Inferior parietal cortex (tissue), 1 donor: Measurements from ENCODE around the gene USP13.

Source experiments
- DNase-seq: peaks from one replicate; pipeline ENCODE4 v3.0.0-alpha.2; 2016; ENCODE audit errors: extremely low spot score

USP13 gene

DNA sequence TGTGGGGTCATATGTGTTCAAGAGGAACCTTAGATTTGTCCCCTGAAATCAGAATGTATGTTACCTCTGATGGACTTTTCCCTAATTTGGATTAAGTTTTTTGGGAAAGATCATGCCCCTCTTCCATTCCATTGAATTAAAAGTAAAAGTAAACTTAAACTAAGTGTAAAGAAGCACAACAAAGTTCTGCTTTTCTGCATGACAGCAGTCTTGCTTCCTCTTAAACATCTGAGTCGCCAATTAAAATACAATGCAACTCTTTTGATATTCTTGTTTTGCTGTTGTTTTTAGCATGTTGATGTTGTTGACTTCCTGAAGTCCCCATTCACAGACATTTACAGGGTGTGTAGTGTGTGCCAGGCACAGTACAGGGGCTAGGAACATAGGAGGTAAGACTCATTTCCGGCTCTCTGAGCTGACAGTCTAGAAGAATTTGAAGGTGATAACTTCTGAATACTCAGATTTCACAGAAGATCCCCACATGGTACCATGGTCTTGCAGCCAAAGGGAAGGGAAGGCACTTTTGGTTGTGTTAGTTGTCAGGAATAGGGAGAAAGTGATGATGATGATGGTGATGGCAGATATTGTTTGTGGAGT lies 45.0 kb downstream of the USP13 start:
- DNase-seq, result no peak

GRCh38 chr3:179700716-179701115 lies 47.9 kb downstream of the USP13 start:
- no peak for DNase-seq

DNA sequence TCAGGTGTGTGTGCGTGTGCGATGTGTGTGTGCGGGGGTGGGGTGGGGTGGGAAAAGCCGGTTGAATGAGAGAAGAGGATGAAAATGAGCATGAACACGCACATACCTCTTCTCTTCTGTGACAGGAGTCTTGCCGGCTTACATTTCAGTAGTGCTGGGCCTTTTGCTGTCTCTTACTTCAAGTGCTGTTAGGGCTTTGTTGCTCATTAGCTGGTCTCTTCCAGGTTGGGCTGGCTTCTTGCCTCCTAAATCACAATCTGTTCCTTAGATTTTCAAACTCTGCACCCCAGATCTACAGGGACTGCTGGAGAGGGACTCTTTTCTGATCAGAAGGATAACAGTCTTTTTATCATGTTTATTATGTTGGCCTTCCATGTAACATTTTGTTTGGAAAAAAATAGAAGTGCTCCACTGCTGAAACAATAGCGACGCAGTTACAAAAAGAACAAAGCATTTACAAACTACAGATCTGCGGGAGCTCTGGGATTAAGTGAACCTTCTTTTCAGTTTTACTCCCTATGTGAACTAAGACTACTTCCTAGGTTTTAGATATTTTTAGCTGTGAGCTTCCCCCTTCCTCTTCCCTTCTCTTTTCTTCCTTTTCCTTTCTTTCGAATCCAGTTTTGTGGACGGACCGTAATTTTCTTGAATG lies 48.5 kb downstream of the USP13 start:
- no peak for DNase-seq

DNA sequence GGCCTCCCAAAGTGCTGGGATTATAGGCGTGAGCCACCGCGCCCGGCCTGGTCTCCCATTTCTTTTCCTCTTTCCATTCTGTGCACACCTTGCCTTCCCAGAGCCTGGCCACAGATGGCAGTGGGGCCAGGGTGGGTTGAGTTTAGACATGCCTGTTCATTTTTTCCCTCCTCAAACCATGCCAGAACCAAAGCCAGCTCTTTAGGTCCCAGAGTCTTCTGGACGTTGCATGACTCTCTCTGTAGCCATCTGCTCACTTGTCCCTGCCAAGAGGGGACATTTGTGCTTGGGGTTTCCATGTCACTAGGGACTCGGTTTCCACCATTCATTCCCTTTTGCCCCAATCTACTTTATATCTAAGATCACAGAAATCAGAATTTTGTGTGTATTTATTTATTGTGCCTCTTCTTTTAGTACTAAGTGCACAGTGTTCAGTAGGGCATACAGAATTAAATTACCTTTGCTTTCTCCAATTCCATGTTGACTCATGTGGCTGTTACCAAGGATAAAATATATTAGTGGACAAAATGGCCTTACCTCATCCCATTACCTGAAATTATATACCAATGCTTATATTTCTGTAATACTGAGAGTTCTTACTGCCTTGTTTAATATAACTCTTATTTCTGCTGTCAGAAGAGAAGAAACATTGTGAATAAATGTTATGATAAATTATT lies 49.6 kb downstream of the USP13 start:
- DNase-seq, result no peak

GRCh38 chr3:179703816-179704215 lies 51.0 kb downstream of the USP13 start:
- DNase-seq, result no peak

DNA sequence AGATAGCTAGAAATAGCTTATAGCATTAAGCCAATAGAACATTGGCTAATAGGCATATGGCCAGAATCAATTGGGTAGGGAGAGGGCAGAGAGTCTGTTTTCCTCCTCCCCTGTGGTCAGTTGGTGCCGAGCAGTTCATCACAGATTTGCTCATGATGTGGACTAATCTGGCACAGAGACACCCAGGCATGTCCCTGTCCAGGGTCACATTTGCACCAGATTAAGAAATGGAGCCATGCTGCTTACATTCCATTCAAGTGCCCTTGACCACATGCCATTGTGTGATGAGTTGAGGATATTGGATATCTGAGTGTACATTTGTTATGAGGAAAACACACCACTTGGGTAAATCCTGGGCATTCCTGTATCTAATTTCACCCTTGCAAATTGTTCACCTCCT lies 53.4 kb downstream of the USP13 start:
- no peak for DNase-seq

DNA sequence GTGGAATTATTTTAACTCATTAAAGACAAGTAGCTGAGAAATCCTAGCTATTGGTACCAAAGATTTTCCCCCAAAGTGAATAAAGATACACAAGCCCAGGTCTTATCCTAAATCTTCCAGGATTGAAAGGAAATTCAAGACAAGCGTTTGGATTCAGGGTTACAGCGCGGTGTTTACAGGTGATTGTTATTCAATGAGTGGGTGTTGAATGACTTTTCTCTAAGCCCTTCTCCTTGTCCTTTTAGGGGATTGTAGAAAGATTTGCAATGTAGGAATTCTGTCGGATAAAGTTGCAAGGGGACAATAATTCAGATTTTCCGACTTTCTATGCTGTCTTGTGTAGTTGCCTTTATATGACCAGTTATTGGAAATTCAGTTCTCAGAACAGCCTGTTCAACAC lies 57.2 kb downstream of the USP13 start:
- DNase-seq, result no peak

DNA sequence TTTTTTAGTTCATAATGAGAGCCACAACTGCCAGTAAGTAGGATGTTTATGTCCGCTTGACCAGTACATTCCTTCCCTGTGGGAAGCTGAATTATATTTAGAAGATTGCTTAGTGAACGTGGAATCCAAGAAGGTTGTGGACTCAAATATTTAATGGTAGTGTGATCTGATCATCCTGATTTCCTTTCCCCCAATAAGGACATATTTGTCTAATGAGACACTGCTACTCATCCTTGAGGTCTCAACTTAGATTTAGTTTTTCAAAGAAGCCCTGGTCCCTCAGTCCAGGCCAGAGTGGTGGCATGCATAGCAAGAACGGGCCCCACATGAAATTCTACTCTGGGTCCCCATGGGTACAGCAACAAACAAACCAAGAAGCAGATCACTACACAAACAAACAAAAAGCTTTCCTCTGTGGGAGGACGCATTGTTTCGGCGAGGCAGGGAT lies 60.8 kb downstream of the USP13 start:
- no peak for DNase-seq

- no peak for DNase-seq
Measured at GRCh38 chr3:179715582-179715981, 62.7 kb downstream of the USP13 start.

DNA sequence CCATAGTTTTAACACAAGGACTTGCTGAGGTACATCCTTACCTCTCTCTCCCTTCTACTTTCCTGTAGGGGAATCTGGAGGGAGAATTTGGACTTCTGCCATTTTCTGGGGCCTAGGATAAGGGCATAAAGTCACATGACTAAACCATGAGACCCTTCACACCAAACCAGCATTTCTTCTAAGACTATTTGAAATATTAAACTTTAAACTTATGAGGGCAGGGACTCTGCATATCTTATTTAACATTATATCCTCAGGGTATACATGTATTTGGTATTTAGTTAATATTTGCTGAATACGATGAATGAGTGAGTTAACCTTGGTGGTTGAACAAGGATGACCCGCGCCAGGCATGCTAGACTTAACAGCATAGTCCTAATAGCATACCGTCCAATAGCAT lies 63.4 kb downstream of the USP13 start:
- DNase-seq, result no peak

- no peak for DNase-seq
Measured at GRCh38 chr3:179716811-179717210, 64.0 kb downstream of the USP13 start.

GRCh38 chr3:179717219-179717618 lies 64.4 kb downstream of the USP13 start:
- no peak for DNase-seq

DNA sequence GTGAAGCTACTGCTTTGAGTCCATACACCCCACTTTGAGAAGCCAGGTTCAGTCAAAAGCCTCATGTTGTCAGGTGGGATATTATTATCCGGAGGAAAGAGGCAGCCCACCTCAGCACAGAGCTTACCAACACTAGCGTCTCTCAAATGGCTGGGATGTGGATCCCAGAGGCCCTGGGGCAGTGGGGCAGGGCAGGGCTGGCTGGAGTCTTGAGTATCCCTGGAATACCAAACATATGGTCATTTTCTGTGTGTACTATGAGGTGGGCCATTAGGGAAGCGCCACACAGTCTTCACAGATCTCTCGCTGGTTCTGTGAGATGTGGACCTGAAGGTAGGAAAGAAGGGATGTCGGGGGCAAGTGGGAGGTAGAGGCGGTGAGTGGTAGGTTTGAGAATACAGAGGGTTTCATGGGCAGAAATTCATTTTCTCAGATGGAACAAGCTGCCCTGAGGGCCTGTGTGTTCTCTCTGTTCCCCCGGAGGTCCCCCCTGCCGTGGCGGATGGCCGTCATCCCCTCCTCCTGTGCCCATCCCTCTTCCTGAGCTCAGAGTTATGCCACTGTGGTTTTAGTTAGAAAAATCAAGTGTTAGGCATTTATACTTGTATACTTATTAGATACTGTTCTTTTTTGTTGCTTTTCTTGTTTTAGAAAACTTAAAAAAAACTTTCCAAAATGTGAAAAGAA lies 66.4 kb downstream of the USP13 start:
- no peak for DNase-seq

GRCh38 chr3:179720196-179720595 lies 67.4 kb downstream of the USP13 start:
- no peak for DNase-seq

- no peak for DNase-seq
Measured at GRCh38 chr3:179723617-179724016, 70.8 kb downstream of the USP13 start.

DNA sequence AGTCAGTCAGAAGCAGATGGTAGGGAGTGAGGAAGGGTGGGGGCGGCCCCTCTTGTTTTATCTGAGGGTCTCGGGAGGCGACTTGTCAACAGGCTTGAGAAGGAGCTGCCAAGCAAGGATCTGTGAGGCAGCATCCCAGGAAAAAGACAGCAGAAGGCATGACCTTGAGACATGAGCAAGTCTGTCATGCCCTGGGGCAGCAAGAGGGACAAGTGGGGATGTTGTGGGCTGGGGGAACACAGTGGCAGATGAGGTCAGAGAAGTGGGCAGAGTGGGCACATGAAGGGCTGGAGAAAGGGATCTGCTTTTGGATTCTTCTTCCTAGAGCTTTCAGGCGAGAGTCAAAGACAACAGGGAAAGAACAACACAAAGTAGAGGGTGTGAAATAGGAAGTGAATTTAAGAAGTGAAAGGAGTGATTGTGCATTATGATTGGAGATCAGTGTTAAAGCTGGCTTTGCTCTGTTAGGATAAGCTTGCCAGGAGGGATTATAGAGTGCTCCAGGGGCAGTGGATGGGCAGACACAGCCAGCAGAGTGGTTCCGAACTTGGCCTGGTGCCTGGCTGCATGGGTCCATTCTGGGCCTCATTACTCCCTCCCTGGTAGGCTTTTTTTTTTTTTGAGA lies 73.3 kb downstream of the USP13 start:
- no peak for DNase-seq

- DNase-seq, result no peak
Measured at GRCh38 chr3:179729086-179729485, 76.2 kb downstream of the USP13 start.

DNA sequence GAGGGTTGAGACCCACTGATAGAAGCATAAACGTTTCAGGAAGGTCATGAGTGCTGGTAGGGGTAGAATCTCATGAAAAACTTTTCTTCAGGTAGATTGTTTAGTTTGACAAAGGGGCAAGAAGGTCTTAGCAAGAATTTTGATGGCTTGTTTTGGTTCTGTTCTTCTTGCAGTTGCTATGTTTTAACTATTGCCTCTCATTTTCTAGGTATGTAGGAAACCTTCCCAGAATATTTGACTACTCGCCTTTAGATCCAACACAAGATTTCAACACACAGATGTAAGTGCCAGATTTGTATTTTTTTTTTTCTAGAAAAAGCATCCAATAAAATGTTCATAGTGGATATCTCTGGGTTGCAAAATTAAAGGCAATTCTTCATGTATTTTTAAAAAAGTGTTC lies 77.1 kb downstream of the USP13 start:
- no peak for DNase-seq

DNA sequence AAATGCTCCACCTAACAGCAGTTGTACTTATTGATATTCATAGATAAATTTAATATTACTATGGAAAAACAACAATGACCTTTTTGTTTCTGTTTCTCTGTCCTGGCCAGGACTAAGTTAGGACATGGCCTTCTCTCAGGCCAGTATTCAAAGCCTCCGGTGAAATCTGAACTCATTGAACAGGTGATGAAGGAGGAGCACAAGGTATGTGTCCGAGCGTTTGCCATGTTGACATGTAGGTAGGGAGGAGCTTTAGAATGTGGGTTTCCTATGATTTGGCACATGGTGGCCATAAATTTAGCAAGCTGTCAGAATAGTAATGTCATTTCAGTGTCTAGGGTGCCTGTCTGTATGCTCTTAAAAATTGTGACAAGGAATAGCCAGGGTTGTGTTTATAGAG lies 77.7 kb downstream of the USP13 start:
- no peak for DNase-seq

DNA sequence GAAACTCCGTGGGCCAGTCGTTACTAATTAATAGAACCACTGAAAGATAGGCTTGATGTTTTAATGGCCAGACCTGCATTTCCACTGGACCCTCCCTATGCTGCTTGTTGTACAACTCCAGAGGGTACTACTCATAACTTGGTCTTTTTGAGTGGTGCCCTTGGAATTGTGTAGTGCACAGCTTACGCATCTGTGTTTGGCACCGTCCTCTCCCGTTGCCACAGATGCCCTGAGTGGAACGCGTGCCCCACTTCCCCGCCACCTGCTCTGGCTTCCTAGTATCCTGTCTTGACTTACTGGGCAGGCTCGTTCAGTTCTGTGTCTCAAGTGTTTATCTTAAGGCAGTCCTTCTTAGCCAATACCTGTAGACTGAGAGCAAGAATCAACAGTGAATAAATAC lies 78.7 kb downstream of the USP13 start:
- DNase-seq, result no peak

GRCh38 chr3:179732661-179733348 lies 80.0 kb downstream of the USP13 start:
- DNase-seq, result no peak

DNA sequence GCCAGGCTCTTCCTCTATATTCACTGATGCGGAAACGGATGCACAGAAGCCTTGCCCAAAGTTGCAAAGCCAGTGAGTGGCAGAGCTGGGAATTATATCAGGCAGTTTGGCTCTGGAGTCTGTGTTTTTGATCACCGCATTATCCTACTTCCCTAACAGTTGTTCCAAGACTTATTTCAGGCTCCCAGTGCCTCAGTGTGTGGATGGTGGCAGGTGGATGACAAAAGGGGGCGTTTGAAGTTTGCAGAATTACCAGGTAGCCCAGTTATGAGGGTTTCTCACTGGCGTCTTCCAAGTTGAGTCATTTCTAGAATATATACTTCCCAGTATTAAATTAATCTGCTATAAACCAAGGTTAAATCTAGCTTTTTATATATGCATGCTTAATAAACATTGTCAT lies 81.0 kb downstream of the USP13 start:
- DNase-seq, result no peak
